NCI-H345 treated with DMSO at 0.1 percent for 48 hours (cell line): ENCODE data around the gene PSMC3IP.

ENCODE experiments used
- DNase-seq: peaks from one replicate; lab custom pipeline; 2025; ENCODE audit not compliant: unreplicated experiment; lab: John Stamatoyannopoulos, UW

PSMC3IP gene

DNA sequence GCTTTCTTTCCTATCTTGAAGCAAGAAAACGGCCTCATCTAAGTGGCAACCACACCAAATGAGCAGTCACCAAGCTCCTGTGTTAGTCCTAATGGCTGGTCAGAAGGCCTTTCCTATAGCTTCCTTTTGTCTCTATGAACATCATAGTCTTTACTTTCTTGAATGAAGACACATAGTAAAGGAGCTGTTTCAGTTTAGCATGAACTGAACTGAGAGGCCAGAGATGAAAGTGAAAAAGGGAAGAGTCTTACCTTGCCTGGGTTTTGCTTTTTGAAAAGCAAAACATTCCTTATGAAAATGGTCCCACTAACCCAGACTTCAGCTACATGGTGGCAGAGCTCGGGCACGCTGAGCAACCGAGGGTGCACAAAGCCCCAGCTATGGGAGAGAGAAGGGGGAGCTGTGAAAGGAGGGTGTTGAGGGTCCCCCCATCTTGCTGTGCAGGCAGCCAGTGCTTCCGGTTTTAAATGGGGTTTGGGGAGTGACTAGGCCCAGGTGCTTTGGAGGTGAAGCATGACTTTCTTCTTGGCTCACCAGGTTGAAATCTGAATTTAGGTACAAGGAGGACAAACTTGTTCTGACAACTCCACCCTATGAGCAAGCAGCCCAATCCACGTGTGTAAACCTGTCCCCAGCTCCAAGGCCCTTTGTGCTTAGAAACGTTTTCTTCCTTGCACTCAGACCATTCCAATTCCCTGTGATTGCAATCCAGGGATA, 9.1 kb upstream of the PSMC3IP start:
- no peak for DNase-seq

DNA sequence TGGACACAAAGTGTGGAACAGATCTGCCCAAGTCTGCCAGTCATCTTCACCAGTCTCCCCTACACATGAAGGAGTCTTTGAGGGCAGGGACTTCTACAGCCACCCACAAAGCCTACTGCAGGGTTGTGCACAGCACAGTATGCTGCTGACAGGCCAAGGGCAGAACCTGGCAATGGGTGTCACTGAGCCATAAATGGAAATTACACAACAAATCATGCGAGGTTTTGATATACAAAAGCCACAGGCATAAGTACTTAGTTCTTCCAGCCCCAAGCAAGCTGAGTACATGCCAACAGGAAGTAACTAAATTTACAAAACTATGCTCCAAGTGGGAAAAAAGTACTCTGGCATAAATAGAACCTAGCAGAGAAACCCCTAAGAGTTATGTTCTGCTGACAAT, 7.8 kb upstream of the PSMC3IP start:
- DNase-seq: no peak

- no peak for DNase-seq
Observed at GRCh38 chr17:42584880-42585279, 7.4 kb upstream of the PSMC3IP start.

DNA sequence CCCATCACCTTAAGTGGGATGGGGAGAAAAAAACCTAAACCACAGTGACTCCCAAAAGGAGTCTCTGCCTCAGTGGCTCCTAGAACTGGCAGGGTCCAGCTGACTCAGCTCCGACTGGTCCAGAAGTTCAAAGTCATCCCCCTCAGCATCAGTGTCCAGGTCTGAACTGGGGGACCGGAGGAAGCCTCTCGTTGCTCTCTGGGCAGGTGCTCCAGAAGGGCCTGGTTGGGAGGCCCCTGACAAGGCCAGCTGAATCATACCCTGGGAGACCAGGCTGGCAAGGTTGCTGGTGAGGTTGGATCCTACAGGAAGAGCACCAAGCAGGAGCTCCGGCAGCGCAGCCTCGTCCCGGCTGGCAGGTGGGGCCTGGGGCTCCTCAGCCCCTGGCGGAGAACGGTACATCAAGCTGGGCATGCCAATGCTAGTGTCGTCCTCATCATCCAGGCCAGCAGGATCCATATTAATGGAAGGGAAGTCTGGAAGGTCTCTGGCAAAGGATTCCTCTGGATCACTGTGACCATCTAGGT, 4.3 kb upstream of the PSMC3IP start:
- DNase-seq: no peak

DNA sequence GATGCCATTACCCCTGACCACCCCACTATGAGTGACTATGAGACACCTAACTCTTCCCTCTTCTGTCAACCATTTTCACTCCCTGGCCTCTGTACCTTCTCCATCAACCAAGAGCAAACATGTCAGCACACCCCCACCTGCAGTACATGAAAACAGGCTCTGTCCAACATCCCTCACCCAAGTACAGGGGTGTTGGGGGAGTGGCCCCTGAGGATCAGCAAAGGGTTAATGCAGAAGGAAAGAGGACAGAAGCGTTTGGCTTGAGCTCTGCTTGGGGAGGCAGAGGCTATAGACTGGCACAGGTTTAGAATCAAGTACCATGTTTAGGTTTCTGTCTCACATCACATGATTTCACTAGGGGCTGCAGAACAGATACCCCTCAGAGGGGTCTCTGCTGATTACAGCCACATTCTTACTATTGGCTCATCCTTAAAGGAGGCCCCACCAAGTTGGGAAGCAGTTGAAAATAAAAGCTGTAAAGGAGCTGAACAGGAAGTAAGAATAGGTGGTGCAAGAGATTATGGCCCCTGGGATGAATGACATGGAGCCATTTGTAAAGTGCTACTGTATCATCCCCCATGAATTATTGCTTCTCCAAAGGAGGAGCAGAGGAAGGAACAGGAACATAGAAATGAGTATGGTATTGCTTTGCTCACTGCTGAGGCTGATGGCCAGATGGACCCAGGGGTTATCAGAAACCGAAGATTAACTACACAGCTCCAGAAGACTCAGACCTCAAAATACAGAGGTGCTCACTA, 2.4 kb upstream of the PSMC3IP start:
- DNase-seq: no peak

DNA sequence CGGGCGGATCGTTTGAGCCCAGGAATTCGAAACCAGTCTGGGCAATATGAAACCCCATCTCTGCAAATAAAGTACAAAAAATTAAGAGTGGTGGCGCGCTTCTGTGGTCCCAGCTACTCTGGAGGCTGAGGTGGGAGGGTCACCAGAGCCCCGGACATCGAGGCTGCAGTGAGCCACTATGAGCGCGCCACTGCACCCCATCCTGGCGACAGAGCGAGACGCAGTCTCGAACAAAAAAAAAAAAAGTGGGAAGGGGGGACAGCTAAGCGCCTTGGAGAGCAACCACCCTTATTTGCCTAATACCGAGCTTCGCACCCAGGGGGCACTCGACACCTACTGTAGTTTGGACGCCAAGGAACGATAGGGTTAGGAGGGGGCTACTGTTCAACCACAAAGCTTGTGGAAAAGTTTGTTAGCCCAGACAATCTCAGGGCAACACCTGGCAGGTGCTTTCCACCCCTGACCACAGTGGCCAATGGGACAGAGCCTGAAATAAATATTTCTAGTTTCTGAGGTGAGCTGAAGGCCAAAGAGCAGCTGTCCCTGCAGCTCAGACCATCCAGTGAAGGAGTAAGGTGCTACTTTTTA, 847 bp upstream of the PSMC3IP start:
- DNase-seq: peak; percentile 58

GRCh38 chr17:42577140-42577531, 393 bp downstream of the PSMC3IP start:
- DNase-seq: no peak

DNA sequence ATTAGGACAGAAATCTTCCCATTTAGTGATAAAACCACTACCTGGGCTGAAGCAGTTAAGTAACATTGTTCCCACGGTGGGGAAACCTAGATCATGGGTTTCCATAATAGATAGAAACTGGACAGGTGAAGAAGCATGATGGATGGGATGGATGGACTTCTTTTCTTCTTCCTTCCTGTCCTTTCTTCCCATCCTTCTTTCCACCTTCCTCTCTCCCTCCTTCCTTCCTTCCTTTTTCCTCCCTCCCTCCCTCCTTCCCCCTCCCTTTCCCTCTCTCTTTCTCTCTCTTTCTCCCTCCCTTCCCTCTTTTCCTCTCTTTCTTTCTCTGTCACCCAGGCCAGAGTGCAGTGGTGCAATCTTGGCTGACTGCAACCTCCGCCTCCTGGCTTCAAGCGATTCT, 3.1 kb downstream of the PSMC3IP start:
- no peak for DNase-seq

DNA sequence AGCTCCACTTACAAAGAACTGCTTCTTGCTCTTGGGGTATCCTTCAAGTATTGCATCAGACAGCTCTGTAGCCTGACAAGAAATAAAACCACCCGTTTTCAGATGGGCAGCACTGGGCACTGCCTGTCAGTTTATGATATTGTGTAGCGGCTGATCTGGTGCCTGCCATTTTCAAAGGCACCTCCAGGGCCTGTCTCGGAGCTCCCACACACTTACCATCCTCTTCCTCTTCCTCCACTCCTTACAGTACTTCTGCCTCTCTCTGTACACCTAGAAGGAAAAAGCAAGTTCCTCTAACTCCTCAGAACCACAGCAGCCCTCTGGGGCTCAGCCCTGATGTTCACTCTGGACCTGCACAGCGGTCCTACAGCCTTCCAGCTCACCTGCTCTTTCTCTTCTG, 4.4 kb downstream of the PSMC3IP start:
- DNase-seq: no peak

- no peak for DNase-seq
Observed at GRCh38 chr17:42571435-42572225, 5.9 kb downstream of the PSMC3IP start.

DNA sequence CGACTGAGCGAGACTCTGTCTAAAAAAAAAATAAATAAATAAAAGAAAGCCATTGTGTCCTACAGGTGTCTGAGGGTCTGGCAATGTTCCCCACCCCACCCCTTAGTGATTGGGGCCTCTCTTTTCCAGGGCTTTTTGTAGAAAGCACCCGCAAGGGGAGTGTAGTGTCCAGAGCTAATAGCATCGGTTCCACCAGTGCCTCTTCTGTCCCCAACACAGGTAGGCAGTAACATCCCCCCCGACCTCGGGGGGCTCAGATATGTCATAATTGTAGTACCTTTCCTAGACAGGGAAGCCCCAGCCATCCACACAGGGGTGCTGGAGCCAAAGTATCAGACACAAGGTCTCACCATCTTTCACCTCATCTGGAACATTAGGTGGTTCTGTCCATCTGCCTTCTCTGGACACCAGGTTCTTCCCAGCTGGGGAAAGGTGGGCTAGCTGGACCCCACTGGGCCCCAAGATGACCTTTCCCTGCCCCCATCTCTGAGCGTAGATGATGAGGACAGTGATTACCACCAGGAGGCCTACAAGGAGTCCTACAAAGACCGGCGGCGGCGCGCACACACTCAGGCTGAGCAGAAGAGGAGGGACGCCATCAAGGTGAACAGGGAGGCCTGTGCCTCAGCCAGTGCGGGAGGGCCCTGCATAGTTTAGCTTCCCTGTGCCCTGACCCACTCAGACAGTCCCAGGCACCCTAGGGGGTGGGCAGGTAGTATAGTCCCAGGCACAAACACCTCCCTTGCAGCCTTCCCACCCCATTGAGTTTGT, 9.0 kb downstream of the PSMC3IP start:
- DNase-seq: no peak

GRCh38 chr17:42566883-42567573, 10.5 kb downstream of the PSMC3IP start, which contains the start of gene MLX:
Gene MLX, plus strand, starts transcription at chr17:42567100. Its CDS starts 25 bp downstream, at chr17:42567125.
- peak; percentile 87 for DNase-seq

DNA sequence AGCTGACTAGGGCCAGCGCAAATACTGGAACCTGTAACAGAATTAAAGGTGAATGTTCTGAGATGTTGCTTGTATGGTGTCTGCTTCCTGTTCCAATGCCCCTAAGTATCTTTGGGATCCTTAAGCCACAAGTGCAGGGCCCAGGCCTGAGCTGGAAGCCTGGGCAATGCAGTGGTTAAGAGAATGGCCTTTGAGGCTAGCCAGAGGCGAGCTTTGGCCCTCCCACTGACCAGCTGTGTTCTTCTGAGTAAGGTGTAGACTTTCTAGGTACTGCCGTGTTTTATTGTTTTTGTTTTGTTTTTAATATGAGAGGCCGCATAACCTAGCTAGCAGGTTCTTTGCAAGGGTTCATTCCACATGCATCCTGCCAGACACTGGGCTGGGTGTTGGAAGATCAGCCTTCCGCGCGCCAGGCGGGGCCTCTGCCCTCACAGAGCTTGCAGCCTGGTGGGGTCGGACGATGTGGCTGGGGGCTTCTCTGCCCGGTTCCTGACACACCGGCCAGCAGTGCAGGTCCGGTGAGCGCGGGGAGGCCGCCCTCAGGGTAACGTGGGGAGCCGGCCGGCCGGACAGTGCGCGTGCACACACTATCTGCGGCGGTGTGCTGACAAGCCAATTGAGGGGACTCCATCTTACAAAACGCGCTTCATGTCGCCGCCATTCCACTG, 11.2 kb downstream of the PSMC3IP start:
- DNase-seq: no peak

- no peak for DNase-seq
Observed at GRCh38 chr17:42565523-42566214, 11.9 kb downstream of the PSMC3IP start.

- no peak for DNase-seq
Observed at GRCh38 chr17:42564815-42565522, 12.6 kb downstream of the PSMC3IP start.

DNA sequence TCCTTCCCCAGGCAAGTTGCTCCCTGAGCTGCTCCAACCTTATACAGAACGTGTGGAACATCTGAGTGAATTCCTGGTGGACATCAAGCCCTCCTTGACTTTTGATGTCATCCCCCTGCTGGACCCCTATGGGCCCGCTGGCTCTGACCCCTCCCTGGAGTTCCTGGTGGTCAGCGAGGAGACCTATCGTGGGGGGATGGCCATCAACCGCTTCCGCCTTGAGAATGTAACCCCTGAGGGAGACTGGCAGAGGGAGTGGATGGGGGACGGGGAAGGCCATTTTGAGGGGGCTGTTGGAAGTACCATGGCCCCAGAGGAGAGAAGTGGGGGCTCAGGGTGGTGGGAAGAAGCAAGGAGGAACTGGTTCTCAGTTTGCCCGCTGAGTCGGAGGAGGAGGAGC, 13.6 kb downstream of the PSMC3IP start:
- DNase-seq: no peak

DNA sequence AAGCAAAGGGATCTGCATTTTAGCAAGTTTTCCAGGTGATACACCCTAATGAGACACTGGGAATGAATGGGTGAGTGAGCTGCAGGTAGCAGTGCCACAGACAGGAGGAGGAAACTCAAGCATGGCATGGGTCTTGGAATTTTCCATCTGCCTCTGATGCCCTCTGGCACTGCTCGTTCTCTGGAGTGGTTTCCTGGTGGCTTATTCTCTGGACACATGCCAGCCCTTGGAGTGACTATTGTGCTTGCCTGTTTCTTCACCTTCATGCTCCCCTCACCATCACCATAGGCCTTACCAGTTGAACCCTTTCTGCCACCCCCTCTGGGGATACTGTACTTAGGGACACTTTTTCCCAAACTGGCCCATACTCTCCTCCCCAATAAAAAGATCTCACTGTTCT, 14.0 kb downstream of the PSMC3IP start:
- DNase-seq: no peak

GRCh38 chr17:42563143-42563509, 14.4 kb downstream of the PSMC3IP start:
- no peak for DNase-seq
